ENCODE data around the gene ADAMTS13. TPM values are rescaled to one million over a fixed set of nuclear protein-coding genes. Genes with fewer than 3 reads are reported as not detected.
A peak's percentile ranks its signal among the peaks of the same experiment; 100 is the strongest.

Gene ADAMTS13
- total and polyA plus RNA-seq, 4 experiments from 2014 or later: 1.5 to 1.7 TPM; not detected in 2

DNA sequence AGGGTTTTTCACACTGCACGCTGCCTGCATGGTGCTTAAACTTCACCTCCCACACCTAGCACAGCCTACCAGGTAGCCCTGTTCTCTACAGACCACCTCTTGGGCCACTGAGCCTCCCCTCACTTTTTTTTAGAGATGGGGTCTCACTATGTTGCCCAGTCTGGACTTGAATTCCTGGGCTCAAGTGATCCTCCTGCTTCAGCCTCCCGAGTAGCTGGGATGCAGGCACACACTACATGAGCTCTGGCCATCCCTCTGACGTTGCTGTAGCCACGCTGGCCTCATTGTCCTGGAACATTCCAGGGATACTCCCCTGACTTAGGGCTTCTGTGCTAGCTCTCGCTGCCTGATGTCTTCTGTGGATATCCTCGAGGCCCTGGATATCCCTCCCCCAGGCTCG, 30.4 kb downstream of the ADAMTS13 start:
- Histone ChIP-seq H3K27me3 (ENCODE audit: insufficient read depth, low read length) (no peaks in the 10 kb centered on the region), H3K27ac (ENCODE audit: low read depth, low read length) (no peak overlapping the region), H3K4me1 (ENCODE audit: insufficient read depth, low read length) (no peaks in the 10 kb centered on the region), H3K9me3 (ENCODE audit: control insufficient read depth in 1 of 2, low read length in 2 of 2) (no peaks in the 10 kb centered on the region), H3K4me3 (ENCODE audit: low read length in 2 of 2) (no peak overlapping the region), H3K36me3 (ENCODE audit: insufficient read depth, low read length) (no peaks in the 10 kb centered on the region)
- Mint-ChIP-seq H3K36me3 (no peaks in the 10 kb centered on the region), H3K4me3 (no peak overlapping the region), H3K4me1 (no peaks in the 10 kb centered on the region), H3K9me3 (no peaks in the 10 kb centered on the region), H3K27ac (no peak overlapping the region), H3K27me3 (peaks cover 0 to 3% of the 10 kb centered on the region in 2 donors)
- ChIA-PET POLR2A (ENCODE audit: partially characterized antibody) (no interaction called here), CTCF (ENCODE audit: partially characterized antibody) (interaction anchor here (1.0 kb wide), 1 partner anchor 266 kb away, joined by 3 read pairs; no protein-coding TSS in a partner anchor)
- intact Hi-C loops (cut with micrococcal nuclease): no loop called here
- no peak for DNase-seq

DNA sequence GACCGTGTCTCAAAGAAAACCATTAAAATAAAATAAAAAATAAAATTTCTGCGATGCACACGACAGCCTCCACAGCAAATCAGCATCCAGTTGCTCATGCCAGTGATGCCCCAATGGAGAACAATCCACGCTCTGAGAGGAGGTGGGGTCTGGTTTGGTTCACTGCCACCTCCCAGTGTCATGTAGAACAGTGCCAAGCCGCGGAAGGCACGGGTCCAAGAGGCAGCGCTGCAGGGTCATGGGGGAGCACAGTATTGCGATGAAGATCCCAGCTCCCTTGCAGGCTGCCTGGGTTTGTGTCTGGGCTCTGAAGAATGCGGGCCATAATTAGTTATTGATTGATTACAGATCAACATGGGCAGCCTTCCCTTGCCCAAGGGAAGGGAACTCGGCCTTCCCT, 31.5 kb downstream of the ADAMTS13 start:
- intact Hi-C loops (cut with micrococcal nuclease): no loop called here
- H3K27ac ChIP-seq (ENCODE audit: low read depth, low read length): no peak overlapping the region
- no peaks in the 10 kb centered on the region for H3K36me3 Mint-ChIP-seq
- H3K27ac Mint-ChIP-seq: no peak overlapping the region
- peak in 1 of 5 donors; percentile 3 for DNase-seq
- no peaks in the 10 kb centered on the region for H3K36me3 ChIP-seq (ENCODE audit: insufficient read depth, low read length)
- H3K9me3 Mint-ChIP-seq: no peaks in the 10 kb centered on the region
- H3K9me3 ChIP-seq (ENCODE audit: control insufficient read depth in 1 of 2, low read length in 2 of 2): no peaks in the 10 kb centered on the region
- ChIA-PET CTCF (ENCODE audit: partially characterized antibody) (no interaction called here), POLR2A (ENCODE audit: partially characterized antibody) (no interaction called here)
- no peaks in the 10 kb centered on the region for H3K27me3 ChIP-seq (ENCODE audit: insufficient read depth, low read length)
- H3K4me3 ChIP-seq (ENCODE audit: low read length in 2 of 2): no peak overlapping the region
- H3K4me1 Mint-ChIP-seq: peaks cover 0 to 2% (median 1%) of the 10 kb centered on the region in 4 donors
- H3K4me3 Mint-ChIP-seq: no peak overlapping the region
- H3K4me1 ChIP-seq (ENCODE audit: insufficient read depth, low read length): peaks cover 1% of the 10 kb centered on the region
- H3K27me3 Mint-ChIP-seq: peaks cover 0 to 3% of the 10 kb centered on the region in 2 donors

DNA sequence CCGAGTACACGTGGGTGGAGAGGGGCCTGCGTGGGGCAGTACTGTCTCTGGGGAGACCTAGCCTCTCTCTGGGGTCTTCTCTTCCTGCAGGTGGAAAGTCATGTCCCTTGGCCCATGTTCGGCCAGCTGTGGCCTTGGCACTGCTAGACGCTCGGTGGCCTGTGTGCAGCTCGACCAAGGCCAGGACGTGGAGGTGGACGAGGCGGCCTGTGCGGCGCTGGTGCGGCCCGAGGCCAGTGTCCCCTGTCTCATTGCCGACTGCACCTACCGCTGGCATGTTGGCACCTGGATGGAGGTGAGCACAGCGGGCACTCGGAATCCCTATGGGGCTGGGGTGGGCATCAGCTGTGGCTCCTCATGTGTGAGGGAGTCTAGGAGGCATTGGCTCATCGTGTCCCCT, 32.2 kb downstream of the ADAMTS13 start:
- H3K27ac Mint-ChIP-seq: no peak overlapping the region
- intact Hi-C loops (cut with micrococcal nuclease): no loop called here
- ChIA-PET POLR2A (ENCODE audit: partially characterized antibody) (no interaction called here), CTCF (ENCODE audit: partially characterized antibody) (no interaction called here)
- Histone ChIP-seq H3K4me3 (ENCODE audit: low read length in 2 of 2) (no peak overlapping the region), H3K36me3 (ENCODE audit: insufficient read depth, low read length) (no peaks in the 10 kb centered on the region), H3K27me3 (ENCODE audit: insufficient read depth, low read length) (no peaks in the 10 kb centered on the region), H3K27ac (ENCODE audit: low read depth, low read length) (no peak overlapping the region), H3K4me1 (ENCODE audit: insufficient read depth, low read length) (peaks cover 8% of the 10 kb centered on the region), H3K9me3 (ENCODE audit: control insufficient read depth in 1 of 2, low read length in 2 of 2) (no peaks in the 10 kb centered on the region)
- H3K36me3 Mint-ChIP-seq: no peaks in the 10 kb centered on the region
- H3K9me3 Mint-ChIP-seq: no peaks in the 10 kb centered on the region
- DNase-seq: peak in 1 of 5 donors; percentile 3
- no peaks in the 10 kb centered on the region for H3K27me3 Mint-ChIP-seq
- H3K4me1 Mint-ChIP-seq: peaks cover 0 to 9% (median 4%) of the 10 kb centered on the region in 4 donors
- H3K4me3 Mint-ChIP-seq: no peak overlapping the region

DNA sequence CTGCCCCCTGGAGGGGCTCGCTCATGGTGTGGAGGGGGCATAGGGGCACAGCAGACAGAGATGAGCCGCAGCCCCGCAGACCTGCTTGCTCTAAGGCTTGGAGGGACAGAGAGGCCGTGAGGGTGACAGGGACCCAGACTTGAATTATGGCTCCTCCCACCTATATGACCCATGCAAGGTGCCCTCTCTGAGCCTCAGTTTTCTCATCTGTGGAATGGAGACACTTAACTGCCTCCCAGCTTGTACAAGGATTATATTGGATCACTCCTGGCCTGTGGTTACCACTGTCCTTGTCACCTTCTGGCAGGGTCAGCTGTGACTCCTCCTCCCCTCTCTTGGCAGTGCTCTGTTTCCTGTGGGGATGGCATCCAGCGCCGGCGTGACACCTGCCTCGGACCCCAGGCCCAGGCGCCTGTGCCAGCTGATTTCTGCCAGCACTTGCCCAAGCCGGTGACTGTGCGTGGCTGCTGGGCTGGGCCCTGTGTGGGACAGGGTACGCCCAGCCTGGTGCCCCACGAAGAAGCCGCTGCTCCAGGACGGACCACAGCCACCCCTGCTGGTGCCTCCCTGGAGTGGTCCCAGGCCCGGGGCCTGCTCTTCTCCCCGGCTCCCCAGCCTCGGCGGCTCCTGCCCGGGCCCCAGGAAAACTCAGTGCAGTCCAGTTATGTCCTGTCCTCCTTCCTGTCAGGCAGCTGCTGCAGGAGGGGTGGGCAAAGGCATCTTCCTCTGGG, 32.9 kb downstream of the ADAMTS13 start:
- Histone ChIP-seq H3K27ac (ENCODE audit: low read depth, low read length) (no peak overlapping the region), H3K9me3 (ENCODE audit: control insufficient read depth in 1 of 2, low read length in 2 of 2) (no peaks in the 10 kb centered on the region), H3K36me3 (ENCODE audit: insufficient read depth, low read length) (no peaks in the 10 kb centered on the region), H3K4me3 (ENCODE audit: low read length in 2 of 2) (no peak overlapping the region), H3K4me1 (ENCODE audit: insufficient read depth, low read length) (peaks cover 10% of the 10 kb centered on the region), H3K27me3 (ENCODE audit: insufficient read depth, low read length) (no peaks in the 10 kb centered on the region)
- intact Hi-C loops (cut with micrococcal nuclease): no loop called here
- H3K4me1 Mint-ChIP-seq: peaks cover 0 to 16% (median 5%) of the 10 kb centered on the region in 4 donors
- H3K4me3 Mint-ChIP-seq: no peak overlapping the region
- ChIA-PET CTCF (ENCODE audit: partially characterized antibody) (no interaction called here), POLR2A (ENCODE audit: partially characterized antibody) (no interaction called here)
- peak in 1 of 5 donors; percentile 13 for DNase-seq
- no peaks in the 10 kb centered on the region for H3K9me3 Mint-ChIP-seq
- peak overlapping the region in 1 of 7 donors; percentile 78 for H3K27ac Mint-ChIP-seq
- peaks cover 0 to 4% of the 10 kb centered on the region in 2 donors for H3K36me3 Mint-ChIP-seq
- no peaks in the 10 kb centered on the region for H3K27me3 Mint-ChIP-seq

DNA sequence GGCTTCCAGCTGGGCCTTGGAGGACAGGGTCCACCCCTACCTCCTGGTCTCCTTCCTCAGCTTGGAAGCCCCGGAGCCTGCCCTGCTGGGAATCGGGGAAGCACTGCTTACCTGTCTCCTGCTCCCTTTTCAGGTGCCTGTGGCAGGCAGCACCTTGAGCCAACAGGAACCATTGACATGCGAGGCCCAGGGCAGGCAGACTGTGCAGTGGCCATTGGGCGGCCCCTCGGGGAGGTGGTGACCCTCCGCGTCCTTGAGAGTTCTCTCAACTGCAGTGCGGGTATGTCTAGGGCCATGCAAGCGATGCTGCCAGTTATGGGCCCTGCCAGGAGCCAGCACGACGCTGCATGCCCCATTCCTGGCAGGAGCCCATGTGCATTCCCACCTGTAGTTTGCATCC, 33.8 kb downstream of the ADAMTS13 start:
- Mint-ChIP-seq H3K36me3 (peaks cover 0 to 4% of the 10 kb centered on the region in 2 donors), H3K4me3 (no peak overlapping the region), H3K9me3 (no peaks in the 10 kb centered on the region), H3K4me1 (peaks cover 2 to 21% (median 6%) of the 10 kb centered on the region in 4 donors), H3K27ac (no peak overlapping the region), H3K27me3 (no peaks in the 10 kb centered on the region)
- DNase-seq: no peak
- Histone ChIP-seq H3K27ac (ENCODE audit: low read depth, low read length) (no peak overlapping the region), H3K4me3 (ENCODE audit: low read length in 2 of 2) (no peak overlapping the region), H3K4me1 (ENCODE audit: insufficient read depth, low read length) (peaks cover 10% of the 10 kb centered on the region), H3K27me3 (ENCODE audit: insufficient read depth, low read length) (no peaks in the 10 kb centered on the region), H3K9me3 (ENCODE audit: control insufficient read depth in 1 of 2, low read length in 2 of 2) (no peaks in the 10 kb centered on the region), H3K36me3 (ENCODE audit: insufficient read depth, low read length) (no peaks in the 10 kb centered on the region)
- POLR2A ChIA-PET (ENCODE audit: partially characterized antibody): no interaction called here
- intact Hi-C loops (cut with micrococcal nuclease): no loop called here
- CTCF ChIA-PET (ENCODE audit: partially characterized antibody): no interaction called here

DNA sequence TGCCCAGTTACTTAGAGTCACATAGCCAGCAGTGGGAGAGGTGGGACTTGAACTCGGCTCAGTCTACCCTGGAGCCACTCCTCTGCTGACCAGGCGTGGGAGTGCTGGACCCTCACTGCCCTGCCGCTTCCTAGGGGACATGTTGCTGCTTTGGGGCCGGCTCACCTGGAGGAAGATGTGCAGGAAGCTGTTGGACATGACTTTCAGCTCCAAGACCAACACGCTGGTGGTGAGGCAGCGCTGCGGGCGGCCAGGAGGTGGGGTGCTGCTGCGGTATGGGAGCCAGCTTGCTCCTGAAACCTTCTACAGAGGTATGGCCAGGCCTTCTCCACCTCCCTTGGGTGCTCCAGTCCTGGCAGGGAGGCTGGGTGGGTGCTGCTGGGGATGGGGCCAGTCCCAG, 34.2 kb downstream of the ADAMTS13 start:
- POLR2A ChIA-PET (ENCODE audit: partially characterized antibody): no interaction called here
- no peak overlapping the region for H3K4me3 ChIP-seq (ENCODE audit: low read length in 2 of 2)
- H3K27ac Mint-ChIP-seq: no peak overlapping the region
- intact Hi-C loops (cut with micrococcal nuclease): no loop called here
- no peaks in the 10 kb centered on the region for H3K27me3 ChIP-seq (ENCODE audit: insufficient read depth, low read length)
- H3K9me3 ChIP-seq (ENCODE audit: control insufficient read depth in 1 of 2, low read length in 2 of 2): no peaks in the 10 kb centered on the region
- CTCF ChIA-PET (ENCODE audit: partially characterized antibody): no interaction called here
- H3K4me1 Mint-ChIP-seq: peaks cover 2 to 21% (median 6%) of the 10 kb centered on the region in 4 donors
- no peak overlapping the region for H3K4me3 Mint-ChIP-seq
- peaks cover 10% of the 10 kb centered on the region for H3K4me1 ChIP-seq (ENCODE audit: insufficient read depth, low read length)
- H3K36me3 Mint-ChIP-seq: peaks cover 0 to 4% of the 10 kb centered on the region in 2 donors
- no peaks in the 10 kb centered on the region for H3K9me3 Mint-ChIP-seq
- DNase-seq: no peak
- H3K27me3 Mint-ChIP-seq: no peaks in the 10 kb centered on the region
- no peaks in the 10 kb centered on the region for H3K36me3 ChIP-seq (ENCODE audit: insufficient read depth, low read length)
- H3K27ac ChIP-seq (ENCODE audit: low read depth, low read length): no peak overlapping the region

DNA sequence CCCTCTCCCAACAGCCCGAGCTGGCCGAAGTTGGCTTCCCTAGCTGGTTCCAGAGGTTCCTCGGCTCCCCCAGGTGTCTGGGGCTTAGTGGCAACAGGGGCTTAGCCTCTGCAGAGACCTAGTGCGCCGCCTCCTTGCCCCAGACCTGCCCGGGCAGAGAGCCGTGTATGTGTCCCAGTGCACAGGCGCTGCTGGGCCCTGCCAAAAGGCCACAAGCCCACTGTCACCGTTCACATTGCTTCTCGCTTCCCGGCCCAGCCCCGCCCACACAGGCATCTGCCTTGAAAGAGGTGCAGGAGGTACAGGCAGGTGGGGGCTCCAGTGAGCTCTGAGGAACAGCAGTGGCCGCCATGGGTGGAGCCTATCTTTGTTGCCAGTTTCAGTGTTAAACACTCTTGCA, 35.1 kb downstream of the ADAMTS13 start:
- Histone ChIP-seq H3K36me3 (ENCODE audit: insufficient read depth, low read length) (no peaks in the 10 kb centered on the region), H3K4me1 (ENCODE audit: insufficient read depth, low read length) (peaks cover 10% of the 10 kb centered on the region), H3K27me3 (ENCODE audit: insufficient read depth, low read length) (no peaks in the 10 kb centered on the region), H3K4me3 (ENCODE audit: low read length in 2 of 2) (no peak overlapping the region), H3K9me3 (ENCODE audit: control insufficient read depth in 1 of 2, low read length in 2 of 2) (no peaks in the 10 kb centered on the region), H3K27ac (ENCODE audit: low read depth, low read length) (no peak overlapping the region)
- H3K4me1 Mint-ChIP-seq: peaks cover 2 to 21% (median 6%) of the 10 kb centered on the region in 4 donors
- no peak overlapping the region for H3K27ac Mint-ChIP-seq
- H3K9me3 Mint-ChIP-seq: no peaks in the 10 kb centered on the region
- peaks cover 0 to 4% of the 10 kb centered on the region in 2 donors for H3K36me3 Mint-ChIP-seq
- DNase-seq: no peak
- no peak overlapping the region for H3K4me3 Mint-ChIP-seq
- intact Hi-C loops (cut with micrococcal nuclease): no loop called here
- POLR2A ChIA-PET (ENCODE audit: partially characterized antibody): no interaction called here
- H3K27me3 Mint-ChIP-seq: no peaks in the 10 kb centered on the region
- CTCF ChIA-PET (ENCODE audit: partially characterized antibody): no interaction called here

Measured in CD4-positive, alpha-beta memory T cell (primary cell).